ENCODE data around the gene SLC17A9.

SLC17A9 gene

DNA sequence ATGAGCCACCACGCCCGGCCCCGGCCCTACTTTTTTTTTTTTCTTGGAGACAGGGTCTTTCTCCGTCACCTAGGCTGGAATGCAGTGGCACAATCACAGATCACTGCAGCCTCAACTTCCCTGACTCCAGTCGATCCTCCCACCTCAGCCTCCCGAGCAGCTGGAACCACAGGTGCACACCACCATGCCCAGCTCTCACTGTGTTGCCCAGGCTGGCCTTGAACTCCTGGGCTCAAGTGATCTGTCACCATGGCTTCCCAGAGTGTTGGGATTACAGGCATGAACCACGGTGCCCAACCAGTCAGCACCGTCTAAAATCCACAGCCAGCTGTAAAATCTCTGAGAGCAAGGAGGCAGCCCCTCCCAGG lies 17.4 kb downstream of the SLC17A9 start:
- DNase-seq, result no peak

DNA sequence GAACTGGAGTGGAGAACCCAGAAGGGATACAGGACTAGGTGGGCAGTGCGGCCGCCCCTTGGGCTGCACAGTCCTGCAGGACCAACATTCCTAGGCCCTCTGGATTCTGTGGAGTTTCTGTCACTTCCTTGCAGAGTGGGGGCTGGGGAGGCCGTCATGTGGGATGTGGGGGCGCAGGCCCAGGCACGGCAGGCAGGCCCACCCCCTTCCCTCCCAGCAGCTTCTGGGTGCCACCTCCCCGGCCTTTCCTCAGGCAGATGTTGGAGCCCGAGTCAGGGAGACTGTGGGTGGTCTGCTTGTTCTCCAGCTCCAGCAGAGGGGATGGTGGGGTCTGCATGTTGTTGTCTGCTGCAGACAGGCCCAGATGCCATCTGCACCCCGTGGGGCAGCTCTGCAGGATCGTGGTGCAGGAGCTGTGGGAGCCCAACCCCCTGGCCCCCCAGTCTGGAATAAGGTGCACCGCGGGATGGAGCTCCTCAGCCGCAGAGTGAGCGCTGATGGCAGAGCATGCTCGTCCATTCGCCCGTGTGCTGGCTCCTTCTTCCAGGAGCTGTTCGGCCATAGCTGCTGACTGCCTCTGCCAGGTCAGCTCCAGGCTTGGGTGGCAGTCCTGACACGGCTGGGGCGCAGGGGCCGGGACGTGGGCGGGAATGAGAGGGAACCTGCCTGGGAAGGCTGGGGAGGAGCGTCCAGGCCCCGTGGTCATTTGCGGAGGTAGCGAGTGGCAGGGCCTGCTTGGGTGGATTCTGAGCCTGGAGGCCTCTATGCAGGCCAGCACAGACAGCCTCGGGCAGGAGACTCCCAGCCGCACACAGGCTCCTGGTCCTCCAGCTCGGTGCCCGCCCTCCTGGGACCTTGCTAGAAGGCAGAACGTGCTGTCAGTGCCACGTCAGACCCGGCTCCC lies 18.1 kb downstream of the SLC17A9 start:
- DNase-seq, result no peak

DNA sequence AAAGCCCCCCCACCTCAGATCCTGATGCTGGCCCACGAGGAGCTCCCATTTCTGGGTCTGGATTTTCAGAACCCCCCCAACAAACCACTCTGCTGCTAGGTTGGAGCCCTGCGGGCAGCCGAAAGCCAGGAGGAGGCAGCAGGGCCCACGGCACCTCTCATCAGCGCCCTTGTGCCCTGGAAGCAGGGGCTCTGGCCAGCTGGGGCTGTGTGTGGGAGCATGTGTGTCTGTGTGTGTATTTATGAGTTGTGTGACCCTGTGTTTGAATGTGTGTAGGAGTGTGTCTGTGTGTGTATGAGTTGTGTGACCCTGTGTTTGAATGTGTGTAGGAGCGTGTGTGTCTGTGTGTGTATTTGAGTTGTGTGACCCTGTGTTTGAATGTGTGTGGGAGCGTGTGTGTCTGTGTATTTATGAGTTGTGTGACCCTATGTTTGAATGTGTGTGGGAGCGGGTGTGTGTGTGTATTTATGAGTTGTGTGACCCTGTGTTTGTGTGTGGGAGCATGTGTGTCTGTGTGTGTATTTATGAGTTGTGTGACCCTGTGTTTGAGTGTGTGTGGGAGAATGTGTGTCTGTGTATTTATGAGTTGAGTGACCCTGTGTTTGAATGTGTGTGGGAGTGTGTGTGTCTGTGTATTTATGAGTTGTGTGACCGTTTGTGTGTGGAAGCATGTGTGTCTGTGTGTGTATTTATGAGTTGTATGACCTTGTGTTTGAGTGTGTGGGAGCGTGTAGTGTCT lies 18.9 kb downstream of the SLC17A9 start:
- no peak for DNase-seq

DNA sequence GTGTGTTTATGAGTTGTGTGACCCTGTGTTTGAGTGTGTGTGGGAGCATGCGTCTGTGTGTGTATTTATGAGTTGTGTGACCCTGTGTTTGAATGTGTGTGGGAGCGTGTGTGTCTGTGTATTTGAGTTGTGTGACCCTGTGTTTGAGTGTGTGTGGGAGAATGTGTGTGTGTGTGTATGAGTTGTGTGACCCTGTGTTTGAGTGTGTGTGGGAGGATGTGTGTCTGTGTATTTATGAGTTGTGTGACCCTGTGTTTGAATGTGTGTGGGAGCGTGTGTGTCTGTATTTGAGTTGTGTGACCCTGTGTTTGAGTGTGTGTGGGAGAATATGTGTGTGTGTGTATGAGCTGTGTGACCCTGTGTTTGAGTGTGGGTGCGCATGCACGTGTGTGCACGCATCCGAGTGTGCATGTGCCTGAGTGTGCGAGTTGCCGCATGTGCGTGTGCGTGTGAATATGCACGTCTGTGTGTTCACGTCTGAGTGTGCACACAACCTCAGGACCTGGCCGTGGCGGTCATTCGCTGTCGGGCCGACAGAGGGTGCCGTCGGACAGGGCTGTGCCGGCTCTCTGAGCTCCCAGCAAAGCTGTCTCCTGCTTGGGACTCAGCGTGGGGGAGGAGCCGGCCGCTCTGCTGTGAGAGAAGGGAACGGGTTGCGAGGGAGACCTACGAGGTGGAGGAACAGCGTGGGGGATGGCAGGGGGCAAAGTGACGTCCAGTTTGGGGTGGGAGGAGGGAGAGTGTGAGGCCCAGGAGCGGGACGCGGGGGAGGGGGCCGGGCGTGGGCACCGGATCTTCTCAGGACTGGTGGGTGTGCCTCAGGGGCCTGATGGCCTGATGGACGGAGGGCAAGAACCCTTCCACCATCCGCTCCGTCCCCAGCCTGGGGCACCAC lies 19.7 kb downstream of the SLC17A9 start:
- DNase-seq, result peak; percentile 94

DNA sequence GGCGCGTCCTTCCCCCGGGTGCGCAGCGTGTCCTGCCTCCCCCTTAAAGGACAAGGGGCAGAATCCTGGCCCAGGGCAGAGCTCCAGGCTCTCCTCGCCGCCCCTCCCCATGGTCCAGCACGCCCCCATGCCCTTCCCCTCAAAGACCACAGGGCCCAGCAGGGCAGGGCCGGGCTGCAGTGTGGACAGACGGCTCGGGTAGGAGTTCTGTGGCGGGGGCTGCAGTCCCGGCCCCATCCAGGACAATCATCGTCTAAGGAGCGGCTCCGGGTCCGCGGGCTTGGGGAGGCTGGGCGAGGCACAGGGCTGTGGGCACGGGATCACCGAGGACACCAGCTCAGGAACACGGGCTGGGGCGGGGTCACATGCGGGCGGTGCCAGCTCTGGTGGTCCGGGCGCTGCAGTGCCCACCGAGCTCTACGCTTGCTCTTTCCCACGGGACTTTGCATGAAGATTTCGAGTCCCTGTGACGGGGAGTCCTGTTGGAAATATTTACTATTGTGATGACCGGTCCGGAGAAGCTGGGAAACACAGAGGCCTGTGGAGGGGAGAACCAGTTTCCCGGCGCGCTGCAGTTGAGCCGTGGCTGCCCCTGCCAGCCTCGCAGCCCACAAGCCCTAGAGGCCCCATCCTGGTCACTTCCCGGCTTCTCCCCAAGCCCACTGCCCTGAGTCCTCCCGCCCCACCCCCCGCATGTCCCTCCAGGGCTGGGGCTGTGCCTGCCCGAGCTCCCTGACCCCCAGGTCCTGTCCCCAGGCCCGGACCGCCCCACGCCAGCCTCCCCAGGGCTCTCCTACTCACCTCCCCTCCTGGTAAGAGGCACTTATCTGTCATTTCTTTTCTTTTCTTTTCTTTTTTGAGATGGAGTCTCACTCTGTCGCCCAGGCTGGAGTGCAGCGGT lies 20.6 kb downstream of the SLC17A9 start:
- no peak for DNase-seq

DNA sequence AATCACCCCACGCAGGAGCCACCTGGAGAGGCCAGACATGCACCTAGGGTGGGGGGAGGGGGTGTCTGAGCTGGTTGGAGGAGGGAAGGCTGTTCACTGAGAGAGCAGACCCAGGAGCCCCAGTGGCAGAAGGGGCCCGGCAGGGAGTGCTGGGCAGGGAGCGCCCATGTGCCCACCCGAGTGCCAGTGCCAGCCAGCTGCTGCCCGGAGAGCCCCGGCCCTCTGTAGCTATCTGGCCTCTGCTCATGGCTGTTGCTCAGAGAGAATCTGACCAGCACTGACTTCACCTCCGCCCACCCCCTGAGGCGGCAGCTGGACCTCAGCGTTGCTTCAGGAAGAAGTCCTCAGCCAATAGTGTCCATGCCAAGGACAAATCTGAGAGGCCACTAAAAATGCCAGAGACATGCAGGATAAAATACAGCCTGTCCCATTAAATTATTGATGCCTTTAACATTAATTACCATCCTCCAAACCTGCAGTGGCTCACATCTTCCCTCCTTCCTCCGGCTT lies 22.8 kb downstream of the SLC17A9 start:
- DNase-seq, result no peak

DNA sequence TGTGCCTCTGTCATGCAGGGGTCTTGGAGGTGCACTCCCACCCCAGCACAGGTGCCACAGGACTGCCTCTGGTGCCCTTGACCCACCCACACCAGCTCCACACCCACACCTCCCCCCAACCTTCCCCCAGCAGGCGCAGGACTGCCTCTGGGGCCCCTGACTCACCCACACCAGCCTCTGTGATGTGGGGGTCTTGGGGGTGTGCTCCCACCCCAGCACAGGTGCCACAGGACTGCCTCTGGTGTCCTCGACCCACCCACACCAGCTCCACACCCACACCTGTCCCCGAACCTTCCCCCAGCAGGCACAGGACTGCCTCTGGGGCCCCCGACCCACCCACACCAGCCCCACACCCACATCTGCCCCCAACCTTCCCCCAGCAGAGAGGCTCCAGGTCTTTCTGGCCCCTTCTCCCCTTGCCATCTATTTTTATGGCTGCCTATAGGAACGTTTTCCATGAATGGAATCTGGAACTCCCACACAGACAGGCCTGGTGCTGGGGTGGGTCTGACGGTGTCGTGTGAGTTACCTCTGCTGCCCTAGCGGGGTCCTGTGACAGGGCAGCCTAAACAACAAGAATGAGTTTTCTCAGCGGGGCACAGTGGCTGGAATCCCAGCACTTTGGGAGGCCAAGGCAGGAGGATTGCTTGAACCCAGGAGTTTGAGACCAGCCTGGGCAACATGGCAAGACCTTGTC lies 23.5 kb downstream of the SLC17A9 start:
- no peak for DNase-seq

DNA sequence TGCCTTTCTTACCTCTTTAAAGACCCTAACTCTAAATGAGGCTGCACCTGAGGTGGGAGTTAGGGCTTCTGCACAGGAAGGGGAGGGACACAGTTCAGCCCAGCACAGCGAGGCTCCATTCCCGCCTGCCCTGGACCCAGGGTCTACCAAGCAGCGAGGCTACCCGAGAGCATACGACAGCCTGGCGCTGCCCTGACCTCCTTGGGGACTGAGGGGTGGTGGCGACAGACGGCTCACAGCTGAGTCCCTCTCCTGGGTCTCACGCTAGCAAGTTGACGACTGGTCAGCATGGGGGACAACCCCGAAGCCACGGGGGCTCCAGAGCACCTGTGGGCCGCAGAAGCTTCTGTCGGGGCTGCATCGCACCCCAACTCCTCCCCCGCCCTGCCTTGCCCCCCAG lies 24.4 kb downstream of the SLC17A9 start:
- no peak for DNase-seq

DNA sequence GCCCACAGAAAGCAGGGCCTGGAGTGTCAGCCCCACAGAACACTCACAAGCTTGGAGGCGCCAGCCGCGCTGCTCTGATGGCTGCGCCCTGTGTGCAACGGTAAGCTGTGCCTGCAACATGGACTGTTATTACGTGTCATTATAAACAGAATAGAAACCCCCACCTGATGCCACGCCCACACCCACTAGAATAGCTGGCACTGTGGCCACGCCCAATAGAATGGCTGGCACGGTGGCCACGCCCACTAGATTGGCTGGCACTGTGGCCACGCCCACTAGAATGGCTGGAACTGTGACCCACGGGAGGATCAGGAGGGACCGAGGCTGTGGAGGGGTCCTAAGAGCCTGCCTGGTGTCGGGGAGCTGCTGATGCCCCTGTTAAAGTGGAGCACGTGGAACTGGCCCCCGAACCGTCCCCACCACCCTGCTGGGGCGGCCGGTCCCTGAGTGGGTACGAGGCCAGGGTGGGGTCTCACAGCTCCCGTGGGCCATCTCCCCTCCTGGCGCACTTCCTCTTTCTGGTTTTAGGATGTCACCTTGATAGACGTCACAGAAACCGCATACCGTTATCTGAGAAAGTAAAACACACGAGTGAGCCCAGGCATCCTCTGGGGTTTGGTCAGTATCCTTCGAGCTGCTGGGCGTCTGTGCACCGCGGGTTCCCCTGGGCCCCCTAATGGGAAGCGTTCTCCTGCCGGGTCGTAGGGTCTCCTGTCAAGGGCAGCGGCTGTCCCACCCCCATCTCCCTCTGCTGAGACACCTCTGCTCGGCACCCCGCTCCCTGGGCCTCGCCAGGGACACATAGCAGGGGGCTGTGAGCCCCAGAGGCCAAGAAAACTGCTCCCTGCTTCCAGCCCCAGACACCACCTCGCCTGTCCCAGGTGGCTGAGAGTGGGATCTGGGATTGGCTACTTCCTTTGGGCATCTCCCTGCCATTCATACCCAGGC lies 25.4 kb downstream of the SLC17A9 start:
- DNase-seq, result peak; percentile 83

DNA sequence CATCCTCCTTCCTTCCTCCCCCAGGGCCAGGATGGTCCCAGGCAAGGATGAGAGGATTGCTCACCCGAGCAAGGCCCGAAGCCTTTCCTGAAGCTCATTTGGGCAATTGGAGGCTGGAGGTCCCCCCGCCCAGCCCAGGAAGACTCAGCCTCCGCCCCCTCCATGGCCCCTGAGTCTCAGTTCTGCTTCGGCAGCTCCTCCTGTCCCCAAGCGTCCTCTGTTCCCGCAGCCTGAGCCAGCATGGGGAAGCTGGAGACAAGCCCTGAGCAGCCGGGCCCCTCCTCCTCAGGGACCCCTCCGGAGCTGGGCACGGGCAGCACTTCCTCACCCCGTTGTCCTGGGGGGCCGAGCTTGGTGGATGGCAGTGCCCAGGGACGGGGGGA lies 26.0 kb downstream of the SLC17A9 start:
- DNase-seq, result peak; percentile 34

DNA sequence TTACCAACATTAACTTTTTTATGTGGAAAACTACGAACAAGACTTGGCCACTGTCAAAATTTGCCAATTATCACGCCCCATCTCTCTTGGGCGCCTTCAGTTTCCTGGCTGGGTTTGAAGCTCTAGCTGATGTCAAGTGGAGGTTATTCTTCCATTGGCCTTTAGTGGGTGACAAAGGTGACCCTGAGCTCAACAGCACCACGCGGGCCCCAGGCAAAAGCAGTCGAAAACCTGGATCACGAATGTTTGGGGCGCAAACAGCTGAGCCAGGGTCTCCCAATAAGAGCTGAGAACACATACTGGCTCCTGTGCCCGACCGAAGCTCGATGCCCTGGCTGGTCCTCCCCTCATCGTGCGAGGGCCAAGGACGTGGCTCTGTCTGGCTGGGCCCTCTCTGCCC lies 26.8 kb downstream of the SLC17A9 start:
- DNase-seq, result peak; percentile 28

DNA sequence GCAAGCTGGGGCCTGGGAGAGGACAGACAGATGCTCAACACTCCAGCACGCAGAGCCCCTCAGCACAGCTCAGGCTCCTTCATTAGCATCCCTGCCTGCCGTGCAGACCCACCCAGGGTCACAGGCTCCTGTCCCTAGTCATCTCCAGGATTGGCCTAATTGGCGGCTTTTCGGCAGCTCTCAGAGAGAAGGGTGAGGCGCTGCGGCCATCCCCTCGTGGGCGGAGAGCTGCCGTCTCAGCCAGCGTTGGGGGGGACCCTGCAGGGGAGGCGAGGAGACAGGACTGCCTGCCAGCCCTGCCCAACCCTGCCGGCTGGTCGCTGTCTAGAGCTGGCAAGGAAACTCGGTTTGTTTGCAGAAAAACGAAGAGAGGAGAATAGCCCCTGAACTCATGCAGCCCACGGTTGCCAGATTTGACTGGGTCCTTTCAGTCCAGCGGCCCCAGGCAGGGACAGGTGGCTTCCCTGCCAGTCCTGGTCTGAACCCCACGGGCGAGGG lies 27.4 kb downstream of the SLC17A9 start:
- DNase-seq, result no peak

DNA sequence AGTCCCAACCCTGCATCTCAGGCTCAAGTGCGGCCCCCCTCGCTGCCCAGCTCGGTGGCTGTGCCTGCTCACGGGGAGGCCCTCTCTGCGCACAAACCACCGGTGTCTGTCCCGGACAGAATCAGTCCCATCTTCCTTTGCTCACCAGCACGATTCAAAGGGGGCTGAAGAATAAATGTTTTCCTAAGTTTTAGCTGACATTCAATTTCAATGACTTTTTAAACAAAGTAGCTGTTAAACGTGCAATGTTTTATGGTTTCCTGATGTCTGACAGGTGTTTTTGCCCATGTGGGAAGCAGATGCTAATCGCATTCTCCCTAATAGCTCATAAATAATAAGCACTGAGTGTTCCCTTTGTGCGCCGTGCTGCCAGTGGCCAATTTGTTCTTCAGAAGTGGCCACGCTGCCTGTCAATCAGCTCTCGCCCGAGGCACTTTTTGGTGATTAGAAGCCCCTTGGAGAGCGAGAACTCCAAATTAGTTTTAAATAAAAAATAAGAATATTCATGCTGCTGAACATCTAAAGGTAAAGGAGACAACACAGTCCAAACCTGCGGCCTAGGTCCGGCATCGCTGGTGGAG lies 28.0 kb downstream of the SLC17A9 start:
- no peak for DNase-seq

DNA sequence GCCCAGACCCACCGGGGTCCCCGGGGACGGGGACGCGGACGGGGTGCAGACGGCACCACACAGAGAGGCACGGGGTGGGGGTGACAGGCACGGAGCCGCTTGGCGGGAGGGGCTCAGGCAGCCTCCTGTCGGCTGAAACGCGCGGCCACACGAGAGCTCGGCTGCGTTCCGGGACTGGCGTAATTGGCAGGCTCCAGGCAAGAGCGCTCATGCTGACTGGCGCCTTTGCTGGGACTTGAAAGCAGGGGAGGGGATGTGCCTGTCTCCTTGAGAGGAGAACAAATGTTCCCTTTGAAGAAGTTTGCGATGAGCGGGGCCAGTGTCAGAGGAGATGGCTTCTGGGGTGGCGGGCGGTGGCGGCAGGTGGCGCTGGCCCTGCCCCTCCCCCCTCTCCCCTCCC lies 28.5 kb downstream of the SLC17A9 start:
- DNase-seq, result peak; percentile 79

DNA sequence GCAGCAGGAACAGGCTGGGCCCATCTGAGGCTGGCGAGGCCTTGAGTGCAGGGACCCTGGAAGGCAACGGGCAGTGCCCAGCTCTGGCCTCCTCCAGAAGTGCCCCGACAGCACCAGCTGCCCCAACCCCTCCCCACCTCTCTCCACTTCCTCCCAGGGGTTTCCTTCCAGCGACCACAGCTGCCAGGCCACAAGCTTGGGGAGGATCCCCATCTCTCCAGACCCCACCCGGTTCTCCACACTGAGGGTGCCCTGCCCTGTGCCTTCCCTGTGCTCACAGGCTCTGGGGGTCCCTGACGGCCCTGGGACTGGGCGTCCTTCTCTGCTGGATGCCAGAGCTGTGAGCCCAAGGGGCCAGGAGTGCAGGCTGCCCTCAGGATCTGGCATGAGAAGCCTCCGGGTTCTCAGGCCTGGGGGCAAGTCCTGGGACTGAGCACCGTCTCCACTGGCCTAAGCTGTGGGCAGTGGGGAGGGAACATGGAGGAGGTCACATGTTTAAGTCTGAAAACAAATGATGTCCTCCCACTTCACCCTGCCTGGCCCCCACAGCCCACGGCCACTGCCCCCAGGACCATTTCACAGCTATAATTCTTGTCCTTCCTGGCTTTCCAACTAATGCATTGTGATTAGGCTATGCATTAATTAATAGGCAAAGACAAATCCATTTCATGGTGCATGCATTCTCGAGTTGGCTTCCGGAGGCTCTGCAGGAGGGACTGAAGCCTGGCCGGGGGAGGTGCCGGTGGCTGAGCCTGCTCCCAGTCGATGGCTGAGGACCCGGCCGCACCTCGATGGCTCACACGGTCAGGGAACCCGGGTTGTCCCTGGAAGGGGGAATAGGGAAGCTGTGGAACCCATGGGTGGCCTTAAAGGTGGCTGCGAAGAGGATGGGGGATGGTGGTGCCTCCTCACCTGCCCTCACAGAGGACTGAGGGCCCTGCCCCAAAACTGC lies 29.9 kb downstream of the SLC17A9 start:
- DNase-seq, result peak; percentile 75

DNA sequence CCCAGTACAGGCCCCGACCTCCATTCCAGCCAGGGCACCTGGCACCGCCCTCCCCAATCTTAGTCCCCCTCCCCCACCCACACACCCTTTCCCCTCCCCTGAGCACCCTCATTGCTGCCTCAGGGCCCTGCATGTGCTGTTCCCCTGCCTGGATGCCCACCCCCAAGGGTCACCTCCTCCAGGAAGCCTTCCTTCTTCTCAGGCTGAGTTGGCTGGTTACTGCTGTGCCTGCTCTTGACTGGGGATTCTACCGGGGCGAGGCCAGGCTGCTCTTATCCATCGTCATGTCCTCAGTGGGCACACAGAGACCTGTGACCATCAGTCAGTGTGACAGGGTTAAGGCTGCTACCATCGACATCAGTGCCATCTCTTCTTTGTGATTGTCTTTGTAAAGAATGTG lies 30.7 kb downstream of the SLC17A9 start:
- DNase-seq, result no peak

DNA sequence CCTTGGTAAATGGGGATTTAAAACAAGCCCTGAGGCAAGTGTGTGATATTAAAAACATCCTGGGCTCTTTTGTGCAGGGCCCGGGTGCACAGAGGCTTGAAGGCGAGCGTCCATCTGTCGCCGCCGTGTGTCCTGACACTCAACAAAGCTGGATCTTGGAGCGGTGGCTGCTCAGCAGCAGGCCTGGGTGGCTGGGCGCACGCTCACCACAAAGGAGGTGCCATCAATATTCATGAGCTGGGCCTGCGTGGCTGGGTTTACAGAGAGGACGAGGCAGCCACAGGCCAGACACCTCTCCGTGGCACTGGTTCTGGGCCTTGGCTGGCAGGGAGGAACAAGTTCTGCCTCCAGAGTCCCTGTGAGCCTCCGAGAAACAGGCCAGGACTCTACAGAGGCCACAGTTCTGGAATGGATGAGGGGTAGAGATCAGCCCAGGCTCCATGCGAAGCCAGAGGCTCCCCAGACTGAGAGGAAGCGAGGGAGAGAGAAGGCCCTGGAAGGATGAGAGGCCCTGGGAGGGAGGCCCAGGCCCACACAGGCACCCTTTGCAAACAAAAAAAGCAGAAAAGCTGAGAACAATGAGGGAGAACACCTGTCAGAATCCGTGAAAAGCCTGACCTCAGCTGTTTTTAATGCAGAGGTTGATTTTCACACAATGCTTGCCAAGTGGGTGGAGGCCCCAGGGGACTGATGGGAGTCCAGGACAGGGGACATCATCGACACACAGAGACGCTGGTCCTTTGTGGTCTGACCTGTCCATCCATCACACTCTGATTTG lies 32.3 kb downstream of the SLC17A9 start:
- no peak for DNase-seq

DNA sequence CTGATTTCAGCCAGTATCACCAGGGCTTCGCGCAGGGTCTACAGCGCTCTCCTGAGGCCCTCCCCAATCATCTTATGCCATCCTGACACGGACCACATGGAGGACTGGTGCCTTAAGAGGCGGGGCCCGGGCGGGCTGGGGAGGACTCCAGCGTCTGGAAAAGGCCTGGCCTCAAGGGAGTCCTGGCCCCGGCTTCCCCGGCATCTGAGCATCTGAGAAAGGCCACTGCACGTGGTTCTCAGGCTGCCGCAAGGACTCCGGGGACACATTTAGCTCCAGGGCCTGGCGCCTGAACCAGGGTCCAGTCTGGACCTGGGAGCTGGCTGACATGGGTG lies 32.9 kb downstream of the SLC17A9 start:
- no peak for DNase-seq
